Measurements from ENCODE around the gene STAT6.
"Not testable (repeated sequence)": the region's sequence is repeated elsewhere in the genome, so short reads cannot be mapped to it uniquely, and the experiment has no call there.

STAT6 gene

DNA sequence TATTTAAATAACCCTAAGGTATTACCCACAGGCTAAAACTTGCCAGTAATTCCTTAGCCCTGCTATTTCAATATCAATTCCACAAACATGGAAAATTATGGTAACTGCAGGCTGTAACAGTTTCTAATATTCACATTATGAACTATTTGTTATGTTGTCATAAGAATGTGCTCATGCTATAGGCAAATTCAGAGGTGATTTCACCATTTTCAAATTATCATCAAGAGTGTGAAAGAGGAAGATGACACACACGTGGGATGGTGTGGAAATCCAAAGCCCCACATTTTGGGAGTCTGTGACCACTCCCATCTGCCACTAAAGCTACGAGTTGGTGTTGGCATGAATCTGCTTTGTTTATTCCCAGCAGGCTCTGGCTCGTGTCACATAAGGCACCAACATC, 55.3 kb downstream of the STAT6 start:
- no peaks in the 10 kb centered on the region for H3K27me3 ChIP-seq (ENCODE audit: control insufficient read depth, insufficient read depth, low read length)
- H3K36me3 ChIP-seq (ENCODE audit: control insufficient read depth, insufficient read depth, low read length): no peaks in the 10 kb centered on the region
- peaks cover 4% of the 10 kb centered on the region for H3K4me1 ChIP-seq (ENCODE audit: control insufficient read depth, insufficient read depth, low read length)
- H3K4me3 ChIP-seq (ENCODE audit: low read length): no peak overlapping the region
- H3K9ac ChIP-seq (ENCODE audit: low read length): no peak overlapping the region
- no peaks in the 10 kb centered on the region for H3K9me3 ChIP-seq (ENCODE audit: control insufficient read depth, low read length)

- H3K36me3 ChIP-seq (ENCODE audit: control insufficient read depth, insufficient read depth, low read length); H3K9me3 ChIP-seq (ENCODE audit: control insufficient read depth, low read length); H3K9ac ChIP-seq (ENCODE audit: low read length); H3K27me3 ChIP-seq (ENCODE audit: control insufficient read depth, insufficient read depth, low read length); H3K4me3 ChIP-seq (ENCODE audit: low read length): not testable (repeated sequence)
- H3K4me1 ChIP-seq (ENCODE audit: control insufficient read depth, insufficient read depth, low read length): peaks cover 15% of the 10 kb centered on the region
Observed at GRCh38 chr12:57053901-57054300, 57.3 kb downstream of the STAT6 start.

GRCh38 chr12:57053146-57053545, 58.0 kb downstream of the STAT6 start:
- not testable (repeated sequence) for H3K9me3 ChIP-seq (ENCODE audit: control insufficient read depth, low read length); H3K9ac ChIP-seq (ENCODE audit: low read length); H3K36me3 ChIP-seq (ENCODE audit: control insufficient read depth, insufficient read depth, low read length); H3K27me3 ChIP-seq (ENCODE audit: control insufficient read depth, insufficient read depth, low read length); H3K4me3 ChIP-seq (ENCODE audit: low read length)
- peaks cover 22% of the 10 kb centered on the region for H3K4me1 ChIP-seq (ENCODE audit: control insufficient read depth, insufficient read depth, low read length)

- Histone ChIP-seq H3K9me3 (ENCODE audit: control insufficient read depth, low read length) (no peaks in the 10 kb centered on the region), H3K4me1 (ENCODE audit: control insufficient read depth, insufficient read depth, low read length) (peaks cover 40% of the 10 kb centered on the region), H3K36me3 (ENCODE audit: control insufficient read depth, insufficient read depth, low read length) (no peaks in the 10 kb centered on the region), H3K27me3 (ENCODE audit: control insufficient read depth, insufficient read depth, low read length) (no peaks in the 10 kb centered on the region), H3K4me3 (ENCODE audit: low read length) (no peak overlapping the region), H3K9ac (ENCODE audit: low read length) (no peak overlapping the region)
Observed at GRCh38 chr12:57051011-57051410, 60.2 kb downstream of the STAT6 start.

GRCh38 chr12:57049890-57050289, 61.3 kb downstream of the STAT6 start, which contains the start of gene MYO1A:
MYO1A (minus strand) TSS chr12:57050129; CDS start chr12:57048323, 1,806 bp downstream.
- no peaks in the 10 kb centered on the region for H3K36me3 ChIP-seq (ENCODE audit: control insufficient read depth, insufficient read depth, low read length)
- no peaks in the 10 kb centered on the region for H3K9me3 ChIP-seq (ENCODE audit: control insufficient read depth, low read length)
- peak within 1 kb of the TSS; percentile 66 for H3K9ac ChIP-seq (ENCODE audit: low read length)
- H3K4me3 ChIP-seq (ENCODE audit: low read length): peak within 1 kb of the TSS; percentile 61
- no peaks in the 10 kb centered on the region for H3K27me3 ChIP-seq (ENCODE audit: control insufficient read depth, insufficient read depth, low read length)
- H3K4me1 ChIP-seq (ENCODE audit: control insufficient read depth, insufficient read depth, low read length): peaks cover 40% of the 10 kb centered on the region

DNA sequence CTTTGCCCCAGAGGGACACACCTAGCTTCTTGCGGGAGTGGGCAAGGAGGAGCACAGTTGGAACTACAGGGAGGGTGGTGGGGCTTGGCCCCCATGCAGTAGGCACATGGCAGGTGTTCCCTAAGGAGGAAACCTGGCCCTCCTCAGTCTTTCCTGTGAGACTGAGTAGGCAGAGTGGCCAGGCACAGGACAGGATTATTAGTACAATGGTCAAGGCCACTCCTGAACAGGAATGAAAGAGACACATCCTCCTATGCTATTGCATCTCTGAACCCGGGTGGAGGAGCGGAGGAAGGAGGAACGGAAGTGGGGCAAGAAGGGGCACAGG, 62.1 kb downstream of the STAT6 start:
- H3K9ac ChIP-seq (ENCODE audit: low read length): peak overlapping the region; percentile 66
- no peaks in the 10 kb centered on the region for H3K27me3 ChIP-seq (ENCODE audit: control insufficient read depth, insufficient read depth, low read length)
- H3K4me3 ChIP-seq (ENCODE audit: low read length): peak overlapping the region; percentile 61
- peaks cover 40% of the 10 kb centered on the region for H3K4me1 ChIP-seq (ENCODE audit: control insufficient read depth, insufficient read depth, low read length)
- no peaks in the 10 kb centered on the region for H3K9me3 ChIP-seq (ENCODE audit: control insufficient read depth, low read length)
- H3K36me3 ChIP-seq (ENCODE audit: control insufficient read depth, insufficient read depth, low read length): no peaks in the 10 kb centered on the region

- H3K9ac ChIP-seq (ENCODE audit: low read length): peak overlapping the region; percentile 66
- H3K4me3 ChIP-seq (ENCODE audit: low read length): peak overlapping the region; percentile 61
- H3K4me1 ChIP-seq (ENCODE audit: control insufficient read depth, insufficient read depth, low read length): peaks cover 40% of the 10 kb centered on the region
- H3K9me3 ChIP-seq (ENCODE audit: control insufficient read depth, low read length): no peaks in the 10 kb centered on the region
- no peaks in the 10 kb centered on the region for H3K27me3 ChIP-seq (ENCODE audit: control insufficient read depth, insufficient read depth, low read length)
- H3K36me3 ChIP-seq (ENCODE audit: control insufficient read depth, insufficient read depth, low read length): no peaks in the 10 kb centered on the region
Observed at GRCh38 chr12:57048423-57049118, 62.6 kb downstream of the STAT6 start.

- H3K9me3 ChIP-seq (ENCODE audit: control insufficient read depth, low read length): no peaks in the 10 kb centered on the region
- H3K36me3 ChIP-seq (ENCODE audit: control insufficient read depth, insufficient read depth, low read length): no peaks in the 10 kb centered on the region
- H3K27me3 ChIP-seq (ENCODE audit: control insufficient read depth, insufficient read depth, low read length): no peaks in the 10 kb centered on the region
- H3K9ac ChIP-seq (ENCODE audit: low read length): peak overlapping the region; percentile 66
- H3K4me3 ChIP-seq (ENCODE audit: low read length): no peak overlapping the region
- peaks cover 40% of the 10 kb centered on the region for H3K4me1 ChIP-seq (ENCODE audit: control insufficient read depth, insufficient read depth, low read length)
Observed at GRCh38 chr12:57047981-57048380, 63.2 kb downstream of the STAT6 start.

- H3K4me1 ChIP-seq (ENCODE audit: control insufficient read depth, insufficient read depth, low read length): peaks cover 40% of the 10 kb centered on the region
- H3K9me3 ChIP-seq (ENCODE audit: control insufficient read depth, low read length): no peaks in the 10 kb centered on the region
- no peak overlapping the region for H3K9ac ChIP-seq (ENCODE audit: low read length)
- no peak overlapping the region for H3K4me3 ChIP-seq (ENCODE audit: low read length)
- no peaks in the 10 kb centered on the region for H3K27me3 ChIP-seq (ENCODE audit: control insufficient read depth, insufficient read depth, low read length)
- no peaks in the 10 kb centered on the region for H3K36me3 ChIP-seq (ENCODE audit: control insufficient read depth, insufficient read depth, low read length)
Observed at GRCh38 chr12:57046947-57047890, 63.9 kb downstream of the STAT6 start.

- Histone ChIP-seq H3K9me3 (ENCODE audit: control insufficient read depth, low read length) (no peaks in the 10 kb centered on the region), H3K27me3 (ENCODE audit: control insufficient read depth, insufficient read depth, low read length) (no peaks in the 10 kb centered on the region), H3K36me3 (ENCODE audit: control insufficient read depth, insufficient read depth, low read length) (no peaks in the 10 kb centered on the region), H3K4me1 (ENCODE audit: control insufficient read depth, insufficient read depth, low read length) (peaks cover 40% of the 10 kb centered on the region), H3K9ac (ENCODE audit: low read length) (no peak overlapping the region), H3K4me3 (ENCODE audit: low read length) (no peak overlapping the region)
Observed at GRCh38 chr12:57046086-57046791, 64.9 kb downstream of the STAT6 start.
